HG03378 (cell line): ENCODE data around the gene DOC2A.
"Not testable (repeated sequence)": the region's sequence is repeated elsewhere in the genome, so short reads cannot be mapped to it uniquely, and the experiment has no call there.

ENCODE experiments used
- ATAC-seq: cut with Tn5 transposase; IDR thresholded peaks from one replicate; pipeline ENCODE4 v1.9.1; 2021; ENCODE audit warnings: mild to moderate bottlenecking, moderate library complexity; ENCODE audit not compliant: unreplicated experiment

The DOC2A gene

DNA sequence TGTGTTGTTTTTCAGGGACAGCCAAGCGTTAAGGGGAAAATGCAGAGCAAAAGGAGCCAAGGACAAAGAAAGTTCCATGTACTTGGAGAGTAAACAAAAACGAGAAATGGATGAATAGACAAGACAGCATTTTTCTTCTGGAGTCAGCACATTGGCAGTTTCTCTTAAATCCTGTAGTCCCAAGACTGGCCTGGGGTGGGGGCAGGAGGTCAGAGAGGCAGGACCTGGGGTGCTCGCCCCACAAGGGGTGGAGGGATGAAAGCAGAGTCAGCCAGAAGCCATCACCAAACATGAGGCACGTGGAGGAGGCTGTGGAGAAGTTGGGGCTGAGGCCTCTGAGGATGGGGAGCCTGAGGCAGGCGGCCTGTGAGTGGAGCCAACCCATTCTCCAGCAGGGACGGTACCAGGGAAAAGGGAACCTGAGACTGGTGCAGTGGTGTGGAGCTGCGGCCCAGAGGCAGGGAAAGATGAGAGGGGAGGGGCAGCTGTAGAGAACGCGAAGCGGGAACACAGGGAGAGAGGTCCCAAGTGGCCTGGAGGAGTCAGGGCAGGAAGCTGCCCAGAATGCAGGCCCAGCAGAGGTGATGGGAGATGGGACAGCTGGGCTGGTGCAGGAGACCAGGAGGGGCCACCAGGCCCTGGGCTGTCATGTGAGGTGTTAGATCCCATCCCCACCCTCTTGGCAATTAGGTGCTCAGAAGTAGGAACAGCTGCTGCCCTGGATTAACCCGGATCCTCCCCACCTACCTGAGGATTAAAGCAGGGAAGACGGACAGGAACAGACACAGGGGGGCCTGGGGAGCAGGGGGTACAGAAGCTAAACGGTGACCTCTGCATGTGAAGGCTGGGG lies 17.0 kb upstream of the DOC2A start:
- no peak for ATAC-seq

DNA sequence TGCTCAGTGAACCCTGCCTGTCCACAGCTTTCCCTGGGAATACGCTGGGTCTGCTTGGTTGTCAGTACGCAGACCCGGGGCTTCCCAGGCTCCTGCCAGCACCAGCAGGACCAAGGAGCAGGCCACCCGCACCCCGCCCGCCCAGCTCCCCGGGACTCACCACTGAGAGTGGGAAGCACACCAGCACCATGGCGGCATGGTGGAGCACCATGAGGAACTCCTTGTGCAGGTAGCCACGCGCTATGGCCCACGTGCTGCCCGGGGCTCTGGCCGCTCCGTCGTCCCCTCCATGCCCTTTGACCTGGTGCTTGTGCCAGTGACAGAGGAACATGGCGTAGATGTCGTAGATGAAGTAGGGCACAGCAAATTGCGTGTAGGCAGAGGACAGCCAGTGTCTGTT lies 15.6 kb upstream of the DOC2A start:
- ATAC-seq = no peak

DNA sequence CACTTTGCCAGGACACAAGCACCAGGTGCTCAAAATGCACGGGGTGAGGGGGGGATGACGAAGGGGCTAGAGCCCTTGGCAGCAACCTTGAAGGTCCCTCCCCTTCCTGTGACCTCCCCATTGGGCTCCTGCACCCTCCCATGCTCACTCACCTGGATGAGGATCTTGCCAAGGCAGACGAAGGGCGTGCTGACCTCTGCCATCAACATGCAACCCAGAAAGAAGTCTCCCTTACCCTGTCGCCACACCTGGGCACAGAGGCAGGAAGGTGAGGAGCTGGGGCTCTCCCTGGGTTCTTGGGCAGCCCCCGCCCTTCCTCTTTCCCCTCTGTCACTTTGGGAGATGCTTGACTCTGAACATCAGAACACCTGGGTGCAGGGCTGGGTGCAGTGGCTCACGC lies 14.7 kb upstream of the DOC2A start:
- no peak for ATAC-seq

- ATAC-seq = no peak
Observed at GRCh38 chr16:30025156-30025555, 14.3 kb upstream of the DOC2A start.

GRCh38 chr16:30024451-30024850 lies 13.6 kb upstream of the DOC2A start:
- ATAC-seq = no peak

- no peak for ATAC-seq
Observed at GRCh38 chr16:30023586-30023985, 12.8 kb upstream of the DOC2A start.

GRCh38 chr16:30022887-30023286 lies 12.1 kb upstream of the DOC2A start, which contains the start of gene C16orf92:
Gene C16orf92, plus strand, starts transcription at chr16:30023198. Its CDS starts 143 bp downstream, at chr16:30023341.
- no peak for ATAC-seq

DNA sequence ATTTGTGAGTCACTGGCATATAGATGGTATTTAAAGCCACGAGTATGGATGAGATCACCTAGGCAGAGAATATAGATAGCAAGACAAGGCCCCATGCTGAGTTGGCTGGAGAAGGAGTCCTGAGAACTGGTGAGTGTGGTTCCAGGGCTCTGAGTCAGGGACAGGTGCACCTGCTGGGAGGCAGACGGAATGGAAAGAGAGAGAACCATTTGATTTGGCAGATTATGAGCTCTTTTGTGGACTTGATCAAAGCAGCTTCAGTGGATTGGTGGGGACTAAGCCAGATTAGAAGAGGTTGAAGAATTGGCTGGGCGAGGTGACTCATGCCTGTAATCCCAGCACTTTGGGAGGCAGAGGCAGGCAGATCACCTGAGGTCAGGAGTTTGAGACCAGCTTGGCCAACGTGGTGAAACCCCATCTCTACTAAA lies 7.9 kb upstream of the DOC2A start:
- ATAC-seq = no peak

GRCh38 chr16:30017937-30018336 lies 7.1 kb upstream of the DOC2A start:
- not testable (repeated sequence) for ATAC-seq

- ATAC-seq = no peak
Observed at GRCh38 chr16:30017277-30017656, 6.4 kb upstream of the DOC2A start.

GRCh38 chr16:30016555-30017276 lies 5.9 kb upstream of the DOC2A start:
- ATAC-seq = no peak

DNA sequence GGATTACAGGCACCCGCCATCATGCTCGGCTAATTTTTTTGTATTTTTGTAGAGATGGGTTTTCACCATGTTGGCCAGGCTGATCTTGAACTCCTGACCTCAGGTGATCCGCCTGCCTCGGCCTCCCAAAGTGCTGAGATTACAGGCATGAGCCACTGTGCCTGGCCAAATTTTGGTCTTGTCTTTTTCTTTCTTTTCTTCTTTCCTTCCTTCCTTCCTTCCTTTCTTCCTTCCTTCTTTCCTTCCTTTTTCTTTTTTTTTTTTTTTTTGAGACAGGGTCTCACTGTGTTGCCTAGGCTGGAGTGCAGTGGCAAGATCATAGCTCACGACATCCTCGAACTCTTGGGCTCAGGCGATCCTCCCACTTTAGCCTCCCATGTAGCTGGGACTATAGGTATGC lies 4.6 kb upstream of the DOC2A start:
- ATAC-seq = not testable (repeated sequence)

- not testable (repeated sequence) for ATAC-seq
Observed at GRCh38 chr16:30012598-30012997, 1.8 kb upstream of the DOC2A start.

DNA sequence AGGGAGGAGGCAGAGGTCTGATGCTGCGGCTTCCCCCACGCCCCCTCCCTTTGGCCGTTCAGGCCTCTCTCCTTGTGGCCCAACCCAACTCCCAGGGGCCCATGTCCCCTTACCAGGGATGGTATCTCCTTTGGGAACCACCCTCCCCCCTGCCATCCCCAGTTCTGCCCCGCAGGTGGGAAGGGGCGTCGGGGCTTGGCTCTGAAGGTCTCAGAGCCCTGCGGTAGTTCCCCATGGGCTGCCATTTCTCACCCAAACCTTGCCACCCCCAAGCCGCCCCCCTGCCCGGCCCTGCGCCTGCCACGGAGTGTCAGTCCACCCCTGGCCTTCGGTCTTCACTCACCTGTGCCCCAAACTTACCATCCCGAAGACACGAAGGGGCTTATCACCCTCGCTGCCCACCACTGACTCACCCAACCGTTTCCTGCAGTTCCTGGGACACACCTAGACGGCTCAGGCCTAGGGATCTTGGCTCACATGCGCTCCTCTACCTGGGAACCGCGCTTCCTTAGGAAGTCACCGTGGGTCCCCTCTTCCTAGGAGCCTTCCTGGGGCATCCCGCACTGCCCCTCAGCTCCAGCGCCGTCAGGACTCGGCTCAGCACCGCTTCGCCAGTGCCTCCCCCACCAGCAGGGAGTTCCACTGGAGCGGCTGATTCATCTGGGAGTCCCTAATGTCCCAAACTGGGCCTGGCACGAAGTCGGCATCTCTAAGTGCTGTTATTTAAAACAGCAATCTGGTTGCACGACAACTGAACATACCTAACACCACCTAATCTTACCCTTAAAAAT lies 1.1 kb upstream of the DOC2A start:
- no peak for ATAC-seq

GRCh38 chr16:30009990-30010843 lies 610 bp downstream of the DOC2A start:
- no peak for ATAC-seq

DNA sequence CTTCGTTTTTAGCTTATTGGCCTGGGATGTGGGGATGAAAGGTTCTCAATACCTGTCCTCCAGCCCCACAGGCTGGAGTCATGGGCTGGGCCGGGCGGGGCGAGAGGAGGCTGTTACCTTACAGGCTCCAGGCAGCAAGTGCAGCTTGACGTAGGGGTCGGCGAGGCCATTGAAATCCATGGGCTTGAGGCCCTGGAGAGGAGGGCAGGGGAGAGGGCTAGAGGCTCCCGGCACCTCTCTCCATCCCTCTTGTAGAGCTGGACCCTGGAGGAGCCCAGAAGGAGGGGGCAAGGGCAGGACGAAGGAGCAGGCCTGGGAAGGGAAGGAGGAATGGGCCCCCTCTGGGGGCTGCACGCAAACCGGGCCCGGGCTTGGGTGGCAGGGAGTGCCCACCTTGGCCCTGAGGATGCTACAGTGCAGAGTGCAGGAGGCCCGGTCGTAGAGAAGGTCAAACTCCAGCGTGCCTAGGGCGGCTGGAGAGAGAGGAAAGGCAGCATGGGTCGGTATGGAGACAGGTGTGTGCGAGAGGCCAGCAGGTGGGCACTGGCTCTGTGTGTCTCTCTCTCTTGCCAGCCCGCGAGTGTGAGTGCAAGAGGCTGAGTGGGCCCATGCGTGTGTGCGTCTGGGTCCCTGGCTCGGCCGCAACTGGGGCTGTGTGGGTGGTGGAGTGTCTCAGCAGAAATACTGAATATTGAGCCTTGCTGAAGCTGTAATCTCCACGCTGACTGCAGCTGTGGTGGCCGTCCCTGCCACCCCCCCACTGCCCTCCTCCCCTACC lies 1.6 kb downstream of the DOC2A start:
- no peak for ATAC-seq

GRCh38 chr16:30007378-30007895 lies 3.4 kb downstream of the DOC2A start:
- ATAC-seq = no peak

DNA sequence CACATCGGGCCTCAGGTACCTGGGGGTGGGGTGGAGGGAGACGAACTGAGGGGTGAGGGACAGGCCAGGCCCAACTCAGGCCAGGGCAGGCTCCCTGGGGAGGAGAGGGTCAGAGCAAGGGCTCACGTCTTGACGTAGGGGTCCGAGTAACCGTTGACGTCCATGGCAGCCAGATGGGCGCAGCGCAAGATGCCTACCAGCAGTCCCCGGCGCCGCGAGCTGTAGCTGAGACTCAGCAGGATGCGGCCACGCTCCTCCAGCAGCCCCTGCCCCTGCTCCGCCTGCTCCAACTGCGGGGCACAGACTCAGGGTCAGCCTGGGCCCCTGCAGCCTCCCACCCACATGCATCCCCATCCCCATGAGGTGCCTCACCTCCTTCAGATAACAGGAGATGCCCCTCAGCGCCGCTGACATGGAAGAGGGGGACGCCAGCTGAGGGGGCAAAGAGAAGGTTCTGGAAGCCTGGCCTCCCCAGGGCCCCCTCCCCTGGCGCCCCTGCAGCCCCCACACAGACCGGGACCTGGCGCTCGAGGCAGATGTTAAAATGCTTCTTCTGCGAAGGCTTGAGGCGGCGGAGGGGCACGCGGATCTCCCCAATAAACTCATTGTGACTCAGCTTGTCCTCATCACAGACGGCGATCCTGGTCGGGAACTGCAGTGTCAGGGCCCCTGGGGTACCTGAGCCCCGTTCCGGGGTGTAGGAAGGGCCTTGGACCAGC lies 4.0 kb downstream of the DOC2A start:
- ATAC-seq = no peak

GRCh38 chr16:30006095-30006473 lies 4.7 kb downstream of the DOC2A start:
- no peak for ATAC-seq
